Neuronal stem cell (in vitro differentiated cells): ENCODE data around the gene AGBL4.

ENCODE experiments used
- DNase-seq: peaks from one replicate; pipeline ENCODE4 v3.0.0-alpha.2; 2013; ENCODE audit warnings: low spot score
- H2AFZ ChIP-seq: one replicate; pipeline ENCODE4 v1.6.1; 2013; ENCODE audit warnings: mild to moderate bottlenecking, low read length, inconsistent platforms
- H2AK5ac ChIP-seq: 2 replicates; pipeline ENCODE4 v1.6.1; 2013; ENCODE audit warnings: low read depth, mild to moderate bottlenecking, inconsistent platforms, low read length, moderate library complexity, mixed read lengths
- H2BK120ac ChIP-seq: 2 replicates; pipeline ENCODE4 v1.6.1; 2013; ENCODE audit warnings: low read depth, mild to moderate bottlenecking, inconsistent platforms, low read length, moderate library complexity, mixed read lengths
- H2BK12ac ChIP-seq: one replicate; pipeline ENCODE4 v1.6.1; 2013; ENCODE audit warnings: low read length, inconsistent platforms
- H2BK15ac ChIP-seq: 2 replicates; pipeline ENCODE4 v1.6.1; 2013; ENCODE audit warnings: mild to moderate bottlenecking, low read length, inconsistent platforms, mixed read lengths
- H2BK5ac ChIP-seq: one replicate; pipeline ENCODE4 v1.6.1; 2013; ENCODE audit warnings: inconsistent platforms, mild to moderate bottlenecking, low read length, moderate library complexity
- H3K14ac ChIP-seq: one replicate; pipeline ENCODE4 v1.6.1; 2013; ENCODE audit warnings: low read length, inconsistent platforms
- H3K18ac ChIP-seq: 2 replicates; pipeline ENCODE4 v1.6.1; 2013; ENCODE audit warnings: low read length, inconsistent platforms
- H3K23ac ChIP-seq: 2 replicates; pipeline ENCODE4 v1.6.1; 2013; ENCODE audit warnings: low read depth, mild to moderate bottlenecking, mixed read lengths, low read length, inconsistent platforms; ENCODE audit not compliant: poor library complexity
- H3K27ac ChIP-seq: replicated peaks from 3 replicates; pipeline ENCODE4 v1.5.1; 2013; ENCODE audit warnings: low read length, inconsistent platforms
- H3K27me3 ChIP-seq, 3 experiments: 2 replicates each; pipeline ENCODE4 v1.6.1; 2013; ENCODE audit warnings: low read length in 3 of 3, mild to moderate bottlenecking in 2 of 3, inconsistent platforms in 1 of 3, low read depth in 1 of 3, mixed read lengths in 1 of 3, moderate library complexity in 1 of 3; ENCODE audit not compliant: control insufficient read depth in 3 of 3, insufficient read depth in 3 of 3
- H3K36me3 ChIP-seq, 2 donors: replicated peaks in 1 of 2; 2 replicates each; pipeline ENCODE4 v1.6.1; 2013; ENCODE audit warnings: low read length in 2 of 2; ENCODE audit not compliant: control insufficient read depth in 2 of 2, insufficient read depth in 2 of 2
- H3K4ac ChIP-seq: 2 replicates; pipeline ENCODE4 v1.6.1; 2013; ENCODE audit warnings: inconsistent platforms, mild to moderate bottlenecking, low read length, moderate library complexity
- H3K4me1 ChIP-seq, 2 donors: 1 replicate in 1 of 2; 2 replicates in 1 of 2; pipeline ENCODE4 v1.6.1; 2013; ENCODE audit warnings: low read length in 2 of 2, low read depth in 1 of 2; ENCODE audit not compliant: control insufficient read depth in 2 of 2, insufficient read depth in 1 of 2
- H3K4me2 ChIP-seq: one replicate; pipeline ENCODE4 v1.6.1; 2013; ENCODE audit warnings: mild to moderate bottlenecking, low read length, inconsistent platforms; ENCODE audit not compliant: insufficient read depth, poor library complexity, severe bottlenecking
- H3K4me3 ChIP-seq, 2 donors: 2 replicates each; pipeline ENCODE4 v1.5.1; 2013; ENCODE audit warnings: low read length in 2 of 2, mild to moderate bottlenecking in 2 of 2, inconsistent platforms in 1 of 2, moderate library complexity in 1 of 2
- H3K79me1 ChIP-seq: one replicate; pipeline ENCODE4 v1.6.1; 2013; ENCODE audit warnings: low read depth, mild to moderate bottlenecking, inconsistent platforms, low read length, moderate library complexity
- H3K9ac ChIP-seq: one replicate; pipeline ENCODE4 v1.6.1; 2013; ENCODE audit warnings: mild to moderate bottlenecking, low read depth, low read length, inconsistent platforms; ENCODE audit not compliant: poor library complexity
- H3K9me3 ChIP-seq, 2 donors: replicated peaks in 1 of 2; 2 replicates each; pipeline versions ENCODE3 to v1.6.1; 2013; ENCODE audit warnings: low read length in 2 of 2, mild to moderate bottlenecking in 2 of 2, inconsistent platforms in 1 of 2, low read depth in 1 of 2, mixed read lengths in 1 of 2, moderate library complexity in 1 of 2; ENCODE audit not compliant: control insufficient read depth in 2 of 2, insufficient read depth in 1 of 2
- H4K8ac ChIP-seq: one replicate; pipeline ENCODE4 v1.6.1; 2013; ENCODE audit warnings: low read depth, mild to moderate bottlenecking, inconsistent platforms, low read length, moderate library complexity
- H4K91ac ChIP-seq: one replicate; pipeline ENCODE4 v1.6.1; 2013; ENCODE audit warnings: low read length, low read depth, mild to moderate bottlenecking, inconsistent platforms; ENCODE audit not compliant: poor library complexity
- WGBS, 2 donors: extraction: QIAGEN DNeasy Blood & Tissue Kit; methylation state at CpG; one replicate each; pipeline ENCODE4 v1.1.7; 2013; ENCODE audit warnings: missing lambda C conversion rate in 2 of 2, mixed read lengths in 1 of 2; ENCODE audit not compliant: insufficient read length in 2 of 2, insufficient replicate concordance in 1 of 2; ENCODE audit errors: extremely low coverage in 2 of 2; 5-methylcytosine and 5-hydroxymethylcytosine counted together

The AGBL4 gene

GRCh38 chr1:48903291-48903690 is 1120.5 kb downstream of the AGBL4 start:
- Histone ChIP-seq H4K91ac (no peak overlapping the region), H2BK12ac (no peak overlapping the region), H3K4me3 (no peak overlapping the region), H3K36me3 (no peaks in the 10 kb centered on the region), H3K14ac (no peak overlapping the region), H2BK15ac (no peak overlapping the region), H3K27me3 (no peaks in the 10 kb centered on the region), H3K9ac (no peak overlapping the region), H3K23ac (no peak overlapping the region), H3K18ac (no peak overlapping the region), H2BK5ac (no peak overlapping the region), H2AFZ (no peak overlapping the region), H3K27ac (no peak overlapping the region), H3K4me2 (no peak overlapping the region), H3K79me1 (no peaks in the 10 kb centered on the region), H3K4me1 (no peaks in the 10 kb centered on the region), H3K9me3 (no peaks in the 10 kb centered on the region), H2AK5ac (no peak overlapping the region), H3K4ac (no peak overlapping the region), H4K8ac (no peak overlapping the region), H2BK120ac (no peak overlapping the region)
- no CpG with 5 or more reads among the region's 1 CpG for WGBS, 2 donors
- no peak for DNase-seq

- Histone ChIP-seq H3K27me3 (no peaks in the 10 kb centered on the region), H3K9ac (no peak overlapping the region), H3K79me1 (no peaks in the 10 kb centered on the region), H3K4ac (no peak overlapping the region), H2AFZ (no peak overlapping the region), H2BK120ac (no peak overlapping the region), H3K9me3 (no peaks in the 10 kb centered on the region), H3K14ac (peak overlapping the region; percentile 12), H2BK12ac (no peak overlapping the region), H3K4me3 (no peak overlapping the region), H3K4me1 (no peaks in the 10 kb centered on the region), H3K27ac (no peak overlapping the region), H3K23ac (no peak overlapping the region), H3K4me2 (no peak overlapping the region), H2BK5ac (no peak overlapping the region), H4K91ac (no peak overlapping the region), H3K18ac (peak overlapping the region; percentile 22), H4K8ac (no peak overlapping the region), H2AK5ac (no peak overlapping the region), H3K36me3 (no peaks in the 10 kb centered on the region), H2BK15ac (no peak overlapping the region)
- no CpG with 5 or more reads among the region's 32 CpGs for WGBS, 2 donors
- DNase-seq, result no peak
Observed at GRCh38 chr1:48898894-48899293, 1124.9 kb downstream of the AGBL4 start.

GRCh38 chr1:48889615-48890014 is 1134.1 kb downstream of the AGBL4 start:
- H3K9ac ChIP-seq, result no peak overlapping the region
- no peak overlapping the region for H2BK5ac ChIP-seq
- H3K27me3 ChIP-seq, result no peaks in the 10 kb centered on the region
- H3K4me3 ChIP-seq, result no peak overlapping the region
- no peak overlapping the region for H3K18ac ChIP-seq
- no peaks in the 10 kb centered on the region for H3K79me1 ChIP-seq
- H3K4ac ChIP-seq, result no peak overlapping the region
- H3K23ac ChIP-seq, result no peak overlapping the region
- no peak overlapping the region for H2BK15ac ChIP-seq
- no peak overlapping the region for H3K4me2 ChIP-seq
- WGBS, 2 donors, result no CpG with 5 or more reads among the region's 3 CpGs
- peaks cover 0 to 7% of the 10 kb centered on the region in 2 donors for H3K4me1 ChIP-seq
- H2AK5ac ChIP-seq, result no peak overlapping the region
- no peak overlapping the region for H4K91ac ChIP-seq
- H3K14ac ChIP-seq, result no peak overlapping the region
- no peak for DNase-seq
- no peaks in the 10 kb centered on the region for H3K36me3 ChIP-seq
- no peak overlapping the region for H2AFZ ChIP-seq
- no peak overlapping the region for H3K27ac ChIP-seq
- no peaks in the 10 kb centered on the region for H3K9me3 ChIP-seq
- H2BK120ac ChIP-seq, result no peak overlapping the region
- no peak overlapping the region for H4K8ac ChIP-seq
- H2BK12ac ChIP-seq, result no peak overlapping the region

GRCh38 chr1:48889082-48889481 is 1134.7 kb downstream of the AGBL4 start:
- no peak overlapping the region for H4K8ac ChIP-seq
- no peak overlapping the region for H3K18ac ChIP-seq
- H2BK12ac ChIP-seq, result no peak overlapping the region
- H3K4me2 ChIP-seq, result no peak overlapping the region
- H3K14ac ChIP-seq, result no peak overlapping the region
- no peaks in the 10 kb centered on the region for H3K27me3 ChIP-seq
- no peak overlapping the region for H3K4me3 ChIP-seq
- H3K9ac ChIP-seq, result no peak overlapping the region
- H3K79me1 ChIP-seq, result no peaks in the 10 kb centered on the region
- no peak overlapping the region for H3K27ac ChIP-seq
- H3K23ac ChIP-seq, result no peak overlapping the region
- H2AFZ ChIP-seq, result no peak overlapping the region
- H3K9me3 ChIP-seq, result no peaks in the 10 kb centered on the region
- H2BK5ac ChIP-seq, result no peak overlapping the region
- H2BK15ac ChIP-seq, result no peak overlapping the region
- H4K91ac ChIP-seq, result no peak overlapping the region
- peaks cover 0 to 7% of the 10 kb centered on the region in 2 donors for H3K4me1 ChIP-seq
- H2BK120ac ChIP-seq, result no peak overlapping the region
- WGBS, 2 donors, result no CpG with 5 or more reads among the region's 4 CpGs
- no peak for DNase-seq
- H3K36me3 ChIP-seq, result no peaks in the 10 kb centered on the region
- H2AK5ac ChIP-seq, result no peak overlapping the region
- no peak overlapping the region for H3K4ac ChIP-seq
